ENCODE results near the gene TLE2.
"Not testable (repeated sequence)": the region's sequence is repeated elsewhere in the genome, so short reads cannot be mapped to it uniquely, and the experiment has no call there.

Gene TLE2

GRCh38 chr19:2982983-2983350, 46.1 kb downstream of the TLE2 start:
- no peak for DNase-seq (ENCODE audit: low read depth)

- no peak for DNase-seq (ENCODE audit: low read depth)
These were observed 46.5 kb downstream of the TLE2 start for GRCh38 chr19:2982561-2982960.

GRCh38 chr19:2981898-2982297, 47.2 kb downstream of the TLE2 start:
- no peak for DNase-seq (ENCODE audit: low read depth)

GRCh38 chr19:2978772-2979171, 50.3 kb downstream of the TLE2 start:
- no peak for DNase-seq (ENCODE audit: low read depth)

GRCh38 chr19:2978166-2978767, 50.8 kb downstream of the TLE2 start:
- DNase-seq (ENCODE audit: low read depth), result no peak

GRCh38 chr19:2977746-2978138, 51.3 kb downstream of the TLE2 start:
- DNase-seq (ENCODE audit: low read depth), result no peak

- peak; percentile 88 for DNase-seq (ENCODE audit: low read depth)
These were observed 51.9 kb downstream of the TLE2 start, which contains the start of gene TLE6 for GRCh38 chr19:2977001-2977745. Gene TLE6, plus strand, starts transcription at chr19:2977564. Its CDS starts 670 bp downstream, at chr19:2978234.

GRCh38 chr19:2976609-2977000, 52.5 kb downstream of the TLE2 start:
- DNase-seq (ENCODE audit: low read depth), result no peak

- no peak for DNase-seq (ENCODE audit: low read depth)
These were observed 54.6 kb downstream of the TLE2 start for GRCh38 chr19:2974342-2975041.

GRCh38 chr19:2973229-2973628, 55.9 kb downstream of the TLE2 start:
- no peak for DNase-seq (ENCODE audit: low read depth)

GRCh38 chr19:2970201-2970835, 58.8 kb downstream of the TLE2 start:
- DNase-seq (ENCODE audit: low read depth), result no peak

GRCh38 chr19:2969104-2969504, 60.0 kb downstream of the TLE2 start:
- no peak for DNase-seq (ENCODE audit: low read depth)

GRCh38 chr19:2967972-2968371, 61.1 kb downstream of the TLE2 start:
- no peak for DNase-seq (ENCODE audit: low read depth)

GRCh38 chr19:2964874-2965273, 64.2 kb downstream of the TLE2 start:
- no peak for DNase-seq (ENCODE audit: low read depth)

GRCh38 chr19:2963631-2964030, 65.4 kb downstream of the TLE2 start:
- DNase-seq (ENCODE audit: low read depth), result not testable (repeated sequence)

GRCh38 chr19:2963122-2963521, 66.0 kb downstream of the TLE2 start:
- no peak for DNase-seq (ENCODE audit: low read depth)

GRCh38 chr19:2962018-2962670, 66.9 kb downstream of the TLE2 start:
- peak; percentile 46 for DNase-seq (ENCODE audit: low read depth)

- DNase-seq (ENCODE audit: low read depth), result no peak
These were observed 69.0 kb downstream of the TLE2 start for GRCh38 chr19:2960120-2960519.

- DNase-seq (ENCODE audit: low read depth), result no peak
These were observed 71.9 kb downstream of the TLE2 start for GRCh38 chr19:2957160-2957559.

GRCh38 chr19:2952953-2953481, 76.1 kb downstream of the TLE2 start:
- DNase-seq (ENCODE audit: low read depth), result no peak

- DNase-seq (ENCODE audit: low read depth), result peak; percentile 100
These were observed 78.6 kb downstream of the TLE2 start for GRCh38 chr19:2950286-2951124.
